Suprapubic skin (tissue), 4 donors: ENCODE data around the gene RAB32. TPM values are rescaled to one million over a fixed set of nuclear protein-coding genes. Genes with fewer than 3 reads are reported as not detected.
A peak's percentile ranks its signal among the peaks of the same experiment; 100 is the strongest.

Experiments
- DNase-seq, 2 donors: peaks; one replicate each; pipeline ENCODE4 v3.0.0-alpha.2; 2019; ENCODE audit warnings: low spot score in 2 of 2
- H3K27ac ChIP-seq: fragments of 200-600 bp; sonication (generic); one replicate; pipeline ENCODE4 v1.5.1; 2019
- H3K27me3 ChIP-seq: fragments of 200-600 bp; sonication (generic); one replicate; pipeline ENCODE4 v1.5.1; 2019
- H3K36me3 ChIP-seq: fragments of 200-600 bp; sonication (generic); one replicate; pipeline ENCODE4 v1.5.1; 2019
- H3K4me1 ChIP-seq: fragments of 200-600 bp; sonication (generic); one replicate; pipeline ENCODE4 v1.5.1; 2019
- H3K4me3 ChIP-seq: fragments of 200-600 bp; sonication (generic); one replicate; pipeline ENCODE4 v1.5.1; 2019; ENCODE audit warnings: mild to moderate bottlenecking
- H3K9me3 ChIP-seq: fragments of 200-600 bp; sonication (generic); one replicate; pipeline ENCODE4 v1.5.1; 2019
- EP300 ChIP-seq: sonication (generic); formaldehyde crosslinking; IDR thresholded peaks from one replicate; pipeline ENCODE4 v1.6.1; 2017; ENCODE audit warnings: antibody characterized with exemption
- POLR2A ChIP-seq, 2 donors: fragments of 450-650 bp; IDR thresholded peaks; one replicate each; pipeline ENCODE4 v1.6.1; 2017; ENCODE audit warnings: antibody characterized with exemption in 2 of 2, mild to moderate bottlenecking in 2 of 2, moderate library complexity in 2 of 2
- POLR2AphosphoS5 ChIP-seq, 3 donors: sonication (generic); formaldehyde crosslinking; IDR thresholded peaks; one replicate each; pipeline ENCODE4 v1.6.1; 2017; ENCODE audit warnings: antibody characterized with exemption in 3 of 3
- WGBS: methylation state at CpG from one replicate; pipeline ENCODE4 v1.1.5; 2018; 5-methylcytosine and 5-hydroxymethylcytosine counted together
- total RNA-seq, 4 donors: library from RNA; depleted of rRNA; stranded (reverse); fragments of >200 nt; gene quantifications; one replicate each; pipeline ENCODE4 v1.1.0, GENCODE V29; 2016
- TF ChIP-seq, protein P1 (sequence below), 2 donors: fragments of 200-600 bp in 1 of 2; fragments of 450-650 bp in 1 of 2; sonication (generic) in 1 of 2; IDR thresholded peaks; one replicate each; pipeline ENCODE4 v1.5.1; 2016 to 2019; ENCODE audit warnings: antibody characterized with exemption in 2 of 2, mild to moderate bottlenecking in 1 of 2, moderate library complexity in 1 of 2

RAB32 gene
- total RNA-seq, 4 donors from 2014 or later, result 5.9 to 20.3 (median 13.4) TPM

DNA sequence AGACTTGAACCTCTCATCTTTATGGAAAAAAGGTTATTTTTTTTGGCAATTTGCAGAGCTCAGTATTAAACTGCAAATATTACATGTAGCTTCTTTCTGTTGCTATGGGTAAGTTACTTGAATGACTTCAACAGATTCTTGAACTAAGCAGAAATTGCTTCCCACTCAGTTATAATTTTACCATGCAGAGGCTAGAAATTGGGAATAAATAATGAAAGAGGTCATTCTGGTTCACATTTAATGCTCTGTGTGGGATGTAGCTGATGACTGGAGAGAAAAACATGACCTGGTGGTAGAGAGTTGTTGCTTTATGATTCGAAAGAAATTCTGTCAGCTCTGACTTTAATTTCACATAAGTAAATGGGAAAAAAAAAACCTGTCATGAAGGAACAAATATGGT lies 38.3 kb downstream of the RAB32 start:
- Histone ChIP-seq H3K4me1 (no peaks in the 10 kb centered on the region), H3K9me3 (peaks cover 4% of the 10 kb centered on the region), H3K4me3 (no peak overlapping the region), H3K27ac (no peak overlapping the region), H3K27me3 (no peaks in the 10 kb centered on the region), H3K36me3 (no peaks in the 10 kb centered on the region)
- DNase-seq, result no peak
- TF ChIP-seq, protein P1, sequence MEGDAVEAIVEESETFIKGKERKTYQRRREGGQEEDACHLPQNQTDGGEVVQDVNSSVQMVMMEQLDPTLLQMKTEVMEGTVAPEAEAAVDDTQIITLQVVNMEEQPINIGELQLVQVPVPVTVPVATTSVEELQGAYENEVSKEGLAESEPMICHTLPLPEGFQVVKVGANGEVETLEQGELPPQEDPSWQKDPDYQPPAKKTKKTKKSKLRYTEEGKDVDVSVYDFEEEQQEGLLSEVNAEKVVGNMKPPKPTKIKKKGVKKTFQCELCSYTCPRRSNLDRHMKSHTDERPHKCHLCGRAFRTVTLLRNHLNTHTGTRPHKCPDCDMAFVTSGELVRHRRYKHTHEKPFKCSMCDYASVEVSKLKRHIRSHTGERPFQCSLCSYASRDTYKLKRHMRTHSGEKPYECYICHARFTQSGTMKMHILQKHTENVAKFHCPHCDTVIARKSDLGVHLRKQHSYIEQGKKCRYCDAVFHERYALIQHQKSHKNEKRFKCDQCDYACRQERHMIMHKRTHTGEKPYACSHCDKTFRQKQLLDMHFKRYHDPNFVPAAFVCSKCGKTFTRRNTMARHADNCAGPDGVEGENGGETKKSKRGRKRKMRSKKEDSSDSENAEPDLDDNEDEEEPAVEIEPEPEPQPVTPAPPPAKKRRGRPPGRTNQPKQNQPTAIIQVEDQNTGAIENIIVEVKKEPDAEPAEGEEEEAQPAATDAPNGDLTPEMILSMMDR (IDR thresholded peaks at IDR 0.05), result no peak
- no peak for TF ChIP-seq POLR2AphosphoS5 (IDR thresholded peaks at IDR 0.05)
- no peak for TF ChIP-seq EP300
- TF ChIP-seq POLR2A (IDR thresholded peaks at IDR 0.05), result no peak
- 80% methylated on average over 1 of the region's 1 CpG for WGBS

DNA sequence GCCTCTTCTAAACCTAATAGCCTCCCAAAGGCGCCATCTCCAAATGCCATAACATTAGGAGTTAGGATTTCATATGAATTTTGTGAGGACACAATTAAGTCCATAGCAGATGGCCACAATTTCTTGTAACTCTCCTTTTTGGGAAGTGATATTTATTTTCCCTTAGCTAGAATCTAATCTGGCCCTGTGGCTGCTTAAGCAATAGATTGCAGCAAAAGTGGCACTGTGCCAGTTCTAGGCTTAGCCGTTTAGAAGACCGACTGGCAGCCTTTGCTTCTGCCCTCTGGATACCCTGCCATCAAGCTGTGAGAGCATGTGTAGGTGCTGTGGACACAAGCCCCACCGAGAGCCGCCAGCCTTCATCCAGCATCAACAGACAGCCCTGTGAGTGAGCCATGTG lies 39.2 kb downstream of the RAB32 start:
- Histone ChIP-seq H3K4me3 (no peak overlapping the region), H3K27me3 (no peaks in the 10 kb centered on the region), H3K27ac (no peak overlapping the region), H3K36me3 (no peaks in the 10 kb centered on the region), H3K4me1 (no peaks in the 10 kb centered on the region), H3K9me3 (peaks cover 4% of the 10 kb centered on the region)
- 68% methylated on average over 5 of the region's 5 CpGs for WGBS
- DNase-seq, result peak in 1 of 2 donors; percentile 62
- no peak for TF ChIP-seq POLR2A (IDR thresholded peaks at IDR 0.05)
- TF ChIP-seq POLR2AphosphoS5 (IDR thresholded peaks at IDR 0.05), result no peak
- TF ChIP-seq, protein P1 (IDR thresholded peaks at IDR 0.05), result no peak
- no peak for TF ChIP-seq EP300

DNA sequence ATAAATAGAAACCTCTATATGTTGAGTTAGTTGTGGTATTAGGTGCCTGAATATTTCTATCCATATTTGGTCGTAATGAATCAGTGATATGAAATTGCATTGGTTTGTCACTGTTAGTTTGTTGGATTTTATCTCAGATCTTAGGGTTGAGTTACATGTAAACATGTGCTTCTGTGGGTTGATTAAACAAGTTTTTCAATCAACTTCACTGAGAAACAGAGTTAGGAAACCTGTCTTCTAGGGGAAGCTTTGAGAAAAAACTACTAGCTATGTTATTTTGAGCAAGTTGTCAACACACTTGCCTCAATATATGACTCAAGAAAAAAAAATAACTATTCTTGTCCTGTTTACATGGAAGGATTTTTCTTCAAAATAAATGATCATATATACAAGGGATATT lies 40.3 kb downstream of the RAB32 start:
- H3K27me3 ChIP-seq, result no peaks in the 10 kb centered on the region
- WGBS, result 62% methylated on average over 1 of the region's 1 CpG
- peaks cover 4% of the 10 kb centered on the region for H3K9me3 ChIP-seq
- no peak overlapping the region for H3K4me3 ChIP-seq
- no peaks in the 10 kb centered on the region for H3K36me3 ChIP-seq
- H3K27ac ChIP-seq, result no peak overlapping the region
- TF ChIP-seq POLR2AphosphoS5 (IDR thresholded peaks at IDR 0.05) (no peak), POLR2A (IDR thresholded peaks at IDR 0.05) (no peak)
- DNase-seq, result no peak
- H3K4me1 ChIP-seq, result no peaks in the 10 kb centered on the region

DNA sequence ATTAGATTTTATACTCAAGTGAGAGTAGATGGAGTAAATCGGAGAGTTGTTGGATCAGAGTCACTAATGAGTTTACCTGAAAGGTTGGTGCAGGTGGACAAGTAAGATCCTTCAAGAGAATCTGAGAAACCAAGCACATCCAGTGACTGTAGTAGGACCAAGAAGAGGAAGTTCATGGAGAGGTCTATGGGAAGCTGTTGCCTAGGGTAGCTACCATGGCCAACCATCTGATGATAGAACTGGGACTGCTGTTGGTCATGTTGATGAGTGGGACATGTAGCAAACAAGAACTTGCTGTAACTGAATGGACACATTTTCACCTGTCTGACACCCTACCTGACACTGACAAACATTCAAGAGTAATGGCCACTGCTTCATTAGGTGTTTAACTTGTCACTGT lies 43.8 kb downstream of the RAB32 start:
- no peak for TF ChIP-seq POLR2AphosphoS5 (IDR thresholded peaks at IDR 0.05)
- no peak for TF ChIP-seq EP300
- no peak for TF ChIP-seq POLR2A (IDR thresholded peaks at IDR 0.05)
- TF ChIP-seq, protein P1 (IDR thresholded peaks at IDR 0.05), result no peak
- no CpG with 5 or more reads among the region's 1 CpG for WGBS
- Histone ChIP-seq H3K27me3 (no peaks in the 10 kb centered on the region), H3K36me3 (no peaks in the 10 kb centered on the region), H3K27ac (no peak overlapping the region), H3K4me1 (no peaks in the 10 kb centered on the region), H3K4me3 (no peak overlapping the region), H3K9me3 (peaks cover 4% of the 10 kb centered on the region)
- DNase-seq, result no peak

DNA sequence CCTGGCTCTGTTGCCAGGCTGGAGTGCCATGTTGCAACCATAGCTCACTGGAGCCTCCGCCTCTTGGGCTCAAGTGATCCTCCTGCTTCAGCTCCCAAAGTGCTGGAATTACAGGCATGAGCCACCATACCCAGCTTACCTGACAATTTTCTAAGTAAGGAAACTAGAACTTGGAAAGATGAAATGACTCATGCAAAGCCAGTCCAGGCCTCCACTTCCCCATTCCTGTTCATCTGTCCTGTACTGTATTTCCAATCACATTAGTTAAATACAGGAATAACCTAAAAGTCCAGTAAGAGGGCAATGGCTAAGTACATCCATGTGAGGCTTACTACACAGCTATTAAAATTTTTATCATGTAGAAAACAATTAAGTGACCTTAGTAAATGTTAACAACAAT lies 46.9 kb downstream of the RAB32 start:
- TF ChIP-seq POLR2A (IDR thresholded peaks at IDR 0.05) (no peak), POLR2AphosphoS5 (IDR thresholded peaks at IDR 0.05) (no peak), EP300 (no peak)
- TF ChIP-seq, protein P1 (IDR thresholded peaks at IDR 0.05), result no peak
- DNase-seq, result no peak
- no peaks in the 10 kb centered on the region for H3K9me3 ChIP-seq
- no peaks in the 10 kb centered on the region for H3K27me3 ChIP-seq
- 92% methylated on average over 1 of the region's 1 CpG for WGBS
- no peaks in the 10 kb centered on the region for H3K36me3 ChIP-seq
- H3K4me3 ChIP-seq, result no peak overlapping the region
- no peaks in the 10 kb centered on the region for H3K4me1 ChIP-seq
- no peak overlapping the region for H3K27ac ChIP-seq

DNA sequence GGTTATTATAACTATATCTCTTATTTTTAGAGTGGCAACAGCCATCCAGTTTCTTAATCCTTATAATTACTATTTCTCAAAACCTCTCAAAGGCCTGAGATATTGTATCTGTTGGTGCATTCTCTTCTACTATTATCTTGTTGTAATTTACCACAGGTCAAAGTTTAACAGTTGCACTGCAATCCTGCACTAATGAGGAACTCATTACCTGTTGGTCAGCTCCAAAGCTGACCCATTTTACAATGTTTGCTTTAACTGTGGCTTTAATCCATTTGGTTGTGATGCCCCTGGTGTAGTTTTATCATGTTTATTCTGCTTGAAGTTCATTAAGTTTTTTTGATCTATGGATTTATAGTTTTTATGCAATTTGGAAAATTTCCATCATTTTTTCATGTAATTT lies 48.8 kb downstream of the RAB32 start:
- Histone ChIP-seq H3K36me3 (no peaks in the 10 kb centered on the region), H3K4me1 (no peaks in the 10 kb centered on the region), H3K9me3 (no peaks in the 10 kb centered on the region), H3K27ac (no peak overlapping the region), H3K27me3 (no peaks in the 10 kb centered on the region), H3K4me3 (no peak overlapping the region)
- no peak for DNase-seq
- no peak for TF ChIP-seq POLR2A (IDR thresholded peaks at IDR 0.05)
- TF ChIP-seq EP300, result no peak
- TF ChIP-seq POLR2AphosphoS5 (IDR thresholded peaks at IDR 0.05), result no peak
- TF ChIP-seq, protein P1 (IDR thresholded peaks at IDR 0.05), result no peak
